GM12878 (cell line): ENCODE data around the gene KASH5. TPM values are rescaled to one million over a fixed set of nuclear protein-coding genes. Genes with fewer than 3 reads are reported as not detected.

Source experiments
- ATAC-seq: fragments of 200-7000 bp; cut with Tn5 transposase; 3 replicates; pipeline ENCODE4 v1.9.1; 2020; ENCODE audit warnings: mild to moderate bottlenecking, moderate library complexity
- BruUV-seq: library from RNA; stranded (reverse); fragments of 400-500 nt; replicated peaks from 2 replicates; lab custom pipeline; 2021; lab: Mats Ljungman, UMichigan
- CTCF ChIA-PET: fragments of 300-600 bp; sonication (Branson Sonifier 250); formaldehyde crosslinking; extraction: SDS; loops from one replicate; lab custom pipeline; 2021; ENCODE audit warnings: inconsistent platforms; lab: Yijun Ruan, JAX
- POLR2A ChIA-PET: fragments of 350-600 bp; formaldehyde crosslinking; extraction: SDS; loops from one replicate; lab custom pipeline; 2021; ENCODE audit warnings: inconsistent platforms; lab: Charles Lee
- RAD21 ChIA-PET: fragments of 300-600 bp; sonication (Branson Sonifier 250); formaldehyde crosslinking; loops from one replicate; lab custom pipeline; 2023; ENCODE audit warnings: antibody characterized with exemption; ENCODE audit not compliant: unreplicated experiment; lab: Charles Lee
- SMC1A ChIA-PET: fragments of 300-600 bp; sonication (Branson Sonifier 250); formaldehyde crosslinking; loops from one replicate; lab custom pipeline; 2023; ENCODE audit not compliant: unreplicated experiment, uncharacterized antibody; lab: Charles Lee
- DNase-seq: peaks from one replicate; pipeline ENCODE4 v3.0.0-alpha.2; 2011; ENCODE audit warnings: low read depth, low spot score
- FAIRE-seq: peaks from 3 replicates; lab custom pipeline; 2011; peaks lifted over from hg19 to GRCh38; lab: Jason Lieb, UNC
- H2AFZ ChIP-seq: 2 replicates; pipeline ENCODE4 v1.6.0; 2011; ENCODE audit warnings: low read depth, low read length, control low read depth; ENCODE audit not compliant: control insufficient read depth
- H3K27ac ChIP-seq: 2 replicates; pipeline ENCODE4 v1.5.1; 2011; ENCODE audit warnings: control low read depth; ENCODE audit not compliant: control insufficient read depth, insufficient read depth
- H3K27me3 ChIP-seq, 2 experiments: replicated peaks in 1 of 2; 2 replicates each; pipeline versions ENCODE4 v1.6.0 to v1.6.1; 2011; ENCODE audit warnings: low read length in 1 of 2; ENCODE audit not compliant: control insufficient read depth in 2 of 2, insufficient read depth in 2 of 2
- H3K36me3 ChIP-seq, 2 experiments: 2 replicates each; pipeline ENCODE4 v1.5.1; 2011; ENCODE audit warnings: low read length in 1 of 2; ENCODE audit not compliant: control insufficient read depth in 2 of 2, insufficient read depth in 2 of 2
- H3K4me1 ChIP-seq: 2 replicates; pipeline ENCODE4 v1.6.1; 2011; ENCODE audit warnings: mild to moderate bottlenecking, low read length, moderate library complexity, mixed read lengths; ENCODE audit not compliant: control insufficient read depth, insufficient read depth
- H3K4me2 ChIP-seq: 2 replicates; pipeline ENCODE4 v1.6.0; 2011; ENCODE audit warnings: control low read depth; ENCODE audit not compliant: control insufficient read depth, insufficient read depth
- H3K4me3 ChIP-seq: fragments of 200-600 bp; sonication (generic); 2 replicates; pipeline ENCODE4 v1.5.1; 2016
- H3K79me2 ChIP-seq: 2 replicates; pipeline ENCODE4 v1.6.0; 2011; ENCODE audit warnings: low read length; ENCODE audit not compliant: control insufficient read depth, insufficient read depth
- H3K9ac ChIP-seq: 2 replicates; pipeline ENCODE4 v1.8.0; 2011; ENCODE audit warnings: low read length, control low read depth, mixed read lengths; ENCODE audit not compliant: control insufficient read depth, insufficient read depth
- H3K9me3 ChIP-seq: replicated peaks from 3 replicates; pipeline ENCODE4 v1.5.1; 2011; ENCODE audit warnings: mild to moderate bottlenecking, low read length; ENCODE audit not compliant: control insufficient read depth, insufficient read depth
- H4K20me1 ChIP-seq: 2 replicates; pipeline ENCODE4 v1.6.0; 2011; ENCODE audit not compliant: control insufficient read depth, insufficient read depth
- BMI1 ChIP-seq: fragments of 450-650 bp; IDR thresholded peaks from 2 replicates; pipeline ENCODE4 v1.6.1; 2016; ENCODE audit warnings: mild to moderate bottlenecking, moderate library complexity, borderline replicate concordance
- CBFB ChIP-seq: IDR thresholded peaks from 2 replicates; pipeline ENCODE4 v1.6.1; 2016; ENCODE audit warnings: antibody characterized with exemption, low read depth
- CBX3 ChIP-seq: fragments of 200-600 bp; sonication (generic); IDR thresholded peaks from 2 replicates; pipeline ENCODE4 v1.6.1; 2016; ENCODE audit warnings: low read depth, borderline replicate concordance
- CREM ChIP-seq: IDR thresholded peaks from 2 replicates; pipeline ENCODE4 v1.6.1; 2014; ENCODE audit warnings: antibody characterized with exemption, low read depth
- ESRRA ChIP-seq: IDR thresholded peaks from 2 replicates; pipeline ENCODE4 v1.6.1; 2012; ENCODE audit warnings: mild to moderate bottlenecking, low read length, improper control_type of control experiment
- GABPA ChIP-seq: IDR thresholded peaks from 2 replicates; pipeline ENCODE4 v1.6.1; 2014; ENCODE audit warnings: antibody characterized with exemption, low read depth, mild to moderate bottlenecking, inconsistent platforms
- HDGF ChIP-seq: fragments of 450-650 bp; IDR thresholded peaks from 2 replicates; pipeline ENCODE4 v1.6.1; 2016; ENCODE audit warnings: antibody characterized with exemption
- JUNB ChIP-seq: IDR thresholded peaks from 2 replicates; pipeline ENCODE4 v1.6.1; 2016; ENCODE audit warnings: antibody characterized with exemption, mild to moderate bottlenecking
- MTA3 ChIP-seq: IDR thresholded peaks from 2 replicates; pipeline ENCODE4 v1.6.1; 2012; ENCODE audit warnings: low read length, inconsistent platforms, borderline replicate concordance
- NFYA ChIP-seq: IDR thresholded peaks from 2 replicates; pipeline ENCODE4 v1.6.1; 2011; ENCODE audit warnings: low read depth, mild to moderate bottlenecking, low read length, improper control_type of control experiment, borderline replicate concordance
- POLR2A ChIP-seq: IDR thresholded peaks from 2 replicates; pipeline ENCODE4 v1.6.1; 2011; ENCODE audit warnings: low read depth, mild to moderate bottlenecking, low read length
- POU2F2 ChIP-seq: IDR thresholded peaks from 3 replicates; pipeline ENCODE4 v1.6.1; 2011; ENCODE audit warnings: low read depth, mild to moderate bottlenecking, low read length, borderline replicate concordance
- SMAD1 ChIP-seq: fragments of 450-650 bp; IDR thresholded peaks from 2 replicates; pipeline ENCODE4 v1.6.1; 2018; ENCODE audit warnings: mild to moderate bottlenecking, low read depth; ENCODE audit not compliant: partially characterized antibody
- STAT1 ChIP-seq: fragments of 450-650 bp; conservative IDR thresholded peaks from 2 replicates; pipeline ENCODE4 v1.6.1; 2014; ENCODE audit warnings: antibody characterized with exemption, mild to moderate bottlenecking
- SUPT20H ChIP-seq: IDR thresholded peaks from 2 replicates; pipeline ENCODE4 v1.6.1; 2011; ENCODE audit warnings: low read depth, mild to moderate bottlenecking, low read length, moderate library complexity, borderline replicate concordance; ENCODE audit not compliant: control insufficient read depth
- ZZZ3 ChIP-seq: IDR thresholded peaks from 2 replicates; pipeline ENCODE4 v1.6.1; 2011; ENCODE audit warnings: low read depth; ENCODE audit not compliant: control insufficient read depth, insufficient read length
- WGBS: methylation state at CpG from one replicate; pipeline ENCODE4 v1.1.6; 2016; ENCODE audit warnings: low lambda C conversion rate; ENCODE audit not compliant: insufficient replicate concordance, insufficient coverage; ENCODE audit errors: missing lambda C conversion rate; 5-methylcytosine and 5-hydroxymethylcytosine counted together
- in situ Hi-C: fragments of 300-500 bp; cut with MboI; formaldehyde crosslinking; loops from 9 replicates; pipeline ENCODE4 v1.14.3; 2018; ENCODE audit warnings: mixed read lengths
- intact Hi-C: fragments of 100-400 bp; cut with micrococcal nuclease; formaldehyde crosslinking; loops from one replicate; pipeline ENCODE4 v1.14.2; 2022; ENCODE audit not compliant: unreplicated experiment
- polyA plus RNA-seq, 11 experiments: library from polyadenylated mRNA; depleted of rRNA in 4 of 11; unstranded in 6 of 11; stranded (reverse) in 5 of 11; fragments of >200 nt; fragmentation: Nextera tagmentation in 4 of 11; fragmentation: Illumina TruSeq in 1 of 11; extraction: Ambion mirVana in 4 of 11; extraction: Trizol in 1 of 11; gene quantifications; 1 replicate in 1 of 11; 2 replicates in 10 of 11; pipeline versions ENCODE4 v1.2.1 to v1.2.3, GENCODE V29; 2011 to 2016; ENCODE audit warnings: inconsistent platforms in 2 of 11, missing spikeins in 2 of 11, low read depth in 1 of 11
- total RNA-seq, 4 experiments: library from RNA; depleted of rRNA in 3 of 4; stranded (reverse); fragments of >200 nt in 3 of 4; fragmentation: Illumina TruSeq in 1 of 4; extraction: Trizol in 1 of 4; gene quantifications; 2 replicates each; pipeline versions ENCODE4 v1.2.1 to v1.2.3, GENCODE V29; 2013 to 2021

The KASH5 gene
- total and polyA plus RNA-seq, 10 of the 15 experiments (the other 5 are each of a cell fraction or from before 2014, with no cell fraction given), result 0.03 to 0.06 (median 0.05) TPM; not detected in 7

DNA sequence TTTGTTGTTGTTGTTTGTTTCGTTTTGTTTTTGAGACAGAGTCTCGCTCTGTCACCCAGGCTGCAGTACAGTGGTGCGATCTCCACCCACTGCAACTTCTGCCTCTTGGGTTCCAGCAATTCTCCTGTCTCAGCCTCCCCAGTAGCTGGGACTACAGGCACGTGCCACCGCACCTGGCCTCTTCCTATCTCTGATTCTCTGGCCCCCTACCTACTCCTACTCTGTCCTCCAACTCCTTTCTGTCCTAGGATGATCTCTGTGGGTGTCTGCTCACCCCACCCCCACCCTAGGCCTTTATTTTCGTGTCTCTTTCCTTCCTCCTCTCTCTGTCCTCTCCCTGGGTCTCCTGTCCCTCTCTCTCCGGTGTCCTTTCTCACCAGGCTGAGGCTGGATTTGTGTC, 62.4 kb downstream of the KASH5 start:
- WGBS, result 86% methylated on average over 7 of the region's 7 CpGs

More for the DNA sequence above, 62.4 kb downstream of the KASH5 start:
- H3K4me2 ChIP-seq, result peak overlapping the region; percentile 98
- DNase-seq (no peak), ATAC-seq (no peak), FAIRE-seq (no peak)
- H4K20me1 ChIP-seq, result no peaks in the 10 kb centered on the region; the same call in 1 of the 2 replicates
- BruUV-seq, result no TSS peak
- peaks cover 32% of the 10 kb centered on the region for H3K79me2 ChIP-seq
- H3K4me1 ChIP-seq, result peaks cover 12% of the 10 kb centered on the region
- peak overlapping the region; percentile 48 for H3K27ac ChIP-seq
- TF ChIP-seq ESRRA, result no peak
- no peak for TF ChIP-seq CBFB
- TF ChIP-seq BMI1, result no peak
- no peak for TF ChIP-seq POLR2A
- TF ChIP-seq SUPT20H, result no peak
- no peak for TF ChIP-seq STAT1
- TF ChIP-seq NFYA, result no peak
- no peak for TF ChIP-seq MTA3
- TF ChIP-seq POU2F2, result no peak
- TF ChIP-seq HDGF, result no peak
- no peak for TF ChIP-seq SMAD1
- TF ChIP-seq ZZZ3, result no peak
- TF ChIP-seq CBX3, result no peak
- TF ChIP-seq JUNB, result no peak
- TF ChIP-seq GABPA, result no peak
- no peak for TF ChIP-seq CREM
- H2AFZ ChIP-seq, result no peak overlapping the region
- intact Hi-C loops, result loop anchor here (5.0 kb wide), 1 partner anchor 118 kb away; no protein-coding TSS in a partner anchor
- ChIA-PET RAD21 (interaction anchor here (0.7 to 9.0 kb wide), 2 partner anchors 21 to 239 kb away, joined by 3 to 90 read pairs; no protein-coding TSS in a partner anchor), CTCF (interaction anchor here (1.7 to 5.1 kb wide), 2 partner anchors 11 to 20 kb away, joined by 4 to 46 read pairs; no protein-coding TSS in a partner anchor), SMC1A (interaction anchor here (0.7 to 9.0 kb wide), 4 partner anchors 19 to 97 kb away, joined by 4 to 53 read pairs (median 10); partner anchors contain the start of gene FLT3LG), POLR2A (interaction anchor here (0.5 to 6.1 kb wide), 8 partner anchors 21 to 457 kb away, joined by 3 to 81 read pairs (median 6); partner anchors contain the start of genes FLT3LG, GYS1, RPS11 and RUVBL2)
- peak overlapping the region; percentile 85 for H3K4me3 ChIP-seq
- H3K9me3 ChIP-seq, result no peaks in the 10 kb centered on the region
- no peaks in the 10 kb centered on the region for H3K27me3 ChIP-seq
- H3K9ac ChIP-seq, result peak overlapping the region; percentile 99
- H3K36me3 ChIP-seq, result peaks cover 2 to 6% of the 10 kb centered on the region in 2 experiments; a peak in 3 of 4 replicates
- in situ Hi-C loops, result no loop called here
